RWPE1 (cell line): ENCODE results near the gene GSTM3.

Experiments
- CTCF ChIA-PET: fragments of 350-600 bp; sonication (Branson Sonifier 250); formaldehyde crosslinking; extraction: SDS; loops from one replicate; lab custom pipeline; 2021; lab: Yijun Ruan, JAX
- POLR2A ChIA-PET: fragments of 400-600 bp; formaldehyde crosslinking; extraction: SDS; loops from one replicate; lab custom pipeline; 2020; ENCODE audit warnings: antibody characterized with exemption; ENCODE audit not compliant: low non-redundant PET; lab: Yijun Ruan, JAX
- DNase-seq: peaks from one replicate; pipeline ENCODE4 v3.0.0; 2012; ENCODE audit warnings: low spot score
- H3K27ac ChIP-seq: fragments of 450-650 bp; 2 replicates; pipeline ENCODE4 v1.5.1; 2017
- TF ChIP-seq, protein P1 (sequence below): fragments of 450-650 bp; conservative IDR thresholded peaks from 2 replicates; pipeline ENCODE4 v1.5.1; 2017; ENCODE audit warnings: low read depth, mild to moderate bottlenecking

GSTM3 gene

DNA sequence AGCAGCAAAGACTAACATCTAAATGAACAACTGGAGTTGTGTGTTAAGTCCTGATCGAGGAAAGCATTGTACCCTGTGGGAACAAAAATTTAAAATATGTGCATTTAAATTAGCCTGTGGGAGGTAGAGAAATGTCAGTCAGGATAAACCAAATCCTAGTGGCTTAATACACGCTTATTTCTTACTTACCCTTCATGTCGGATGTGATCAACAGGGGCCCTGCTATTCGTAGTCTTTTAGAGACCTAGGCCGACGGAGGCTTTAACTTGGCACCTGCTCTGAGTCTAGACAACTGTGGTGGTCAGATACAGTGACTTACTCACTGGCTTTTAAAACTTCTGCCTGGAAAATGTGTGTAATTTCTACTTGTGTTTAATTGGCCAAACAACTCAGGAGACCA lies 10.2 kb downstream of the GSTM3 start:
- POLR2A ChIA-PET, result no interaction called here
- TF ChIP-seq, protein P1, sequence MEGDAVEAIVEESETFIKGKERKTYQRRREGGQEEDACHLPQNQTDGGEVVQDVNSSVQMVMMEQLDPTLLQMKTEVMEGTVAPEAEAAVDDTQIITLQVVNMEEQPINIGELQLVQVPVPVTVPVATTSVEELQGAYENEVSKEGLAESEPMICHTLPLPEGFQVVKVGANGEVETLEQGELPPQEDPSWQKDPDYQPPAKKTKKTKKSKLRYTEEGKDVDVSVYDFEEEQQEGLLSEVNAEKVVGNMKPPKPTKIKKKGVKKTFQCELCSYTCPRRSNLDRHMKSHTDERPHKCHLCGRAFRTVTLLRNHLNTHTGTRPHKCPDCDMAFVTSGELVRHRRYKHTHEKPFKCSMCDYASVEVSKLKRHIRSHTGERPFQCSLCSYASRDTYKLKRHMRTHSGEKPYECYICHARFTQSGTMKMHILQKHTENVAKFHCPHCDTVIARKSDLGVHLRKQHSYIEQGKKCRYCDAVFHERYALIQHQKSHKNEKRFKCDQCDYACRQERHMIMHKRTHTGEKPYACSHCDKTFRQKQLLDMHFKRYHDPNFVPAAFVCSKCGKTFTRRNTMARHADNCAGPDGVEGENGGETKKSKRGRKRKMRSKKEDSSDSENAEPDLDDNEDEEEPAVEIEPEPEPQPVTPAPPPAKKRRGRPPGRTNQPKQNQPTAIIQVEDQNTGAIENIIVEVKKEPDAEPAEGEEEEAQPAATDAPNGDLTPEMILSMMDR, result no peak
- DNase-seq, result no peak
- CTCF ChIA-PET, result no interaction called here
- no peak overlapping the region for H3K27ac ChIP-seq

DNA sequence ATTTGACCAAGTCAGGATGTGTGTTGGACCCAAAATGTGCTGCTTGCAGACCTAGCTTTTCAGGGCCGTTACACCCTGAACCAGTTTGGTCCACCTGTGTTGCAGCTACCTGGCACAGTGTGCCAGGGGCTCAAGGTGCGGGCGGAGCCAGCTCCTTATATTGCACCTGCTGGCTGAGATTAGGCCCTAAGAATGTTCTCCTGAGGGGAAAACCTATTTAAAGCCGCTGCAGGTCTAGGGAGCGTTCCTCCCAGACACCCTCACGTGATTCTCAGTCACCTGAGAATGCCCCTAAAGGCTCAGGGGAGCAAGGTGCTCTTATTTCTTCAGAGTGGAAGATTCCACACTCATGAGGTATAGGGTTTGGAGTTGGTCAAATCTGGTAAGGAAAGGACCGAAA lies 12.0 kb downstream of the GSTM3 start:
- TF ChIP-seq, protein P1, result no peak
- CTCF ChIA-PET, result interaction anchor here (0.6 kb wide), 1 partner anchor 89 kb away, joined by 3 read pairs; no protein-coding TSS in a partner anchor
- DNase-seq, result no peak
- POLR2A ChIA-PET, result no interaction called here
- no peak overlapping the region for H3K27ac ChIP-seq

DNA sequence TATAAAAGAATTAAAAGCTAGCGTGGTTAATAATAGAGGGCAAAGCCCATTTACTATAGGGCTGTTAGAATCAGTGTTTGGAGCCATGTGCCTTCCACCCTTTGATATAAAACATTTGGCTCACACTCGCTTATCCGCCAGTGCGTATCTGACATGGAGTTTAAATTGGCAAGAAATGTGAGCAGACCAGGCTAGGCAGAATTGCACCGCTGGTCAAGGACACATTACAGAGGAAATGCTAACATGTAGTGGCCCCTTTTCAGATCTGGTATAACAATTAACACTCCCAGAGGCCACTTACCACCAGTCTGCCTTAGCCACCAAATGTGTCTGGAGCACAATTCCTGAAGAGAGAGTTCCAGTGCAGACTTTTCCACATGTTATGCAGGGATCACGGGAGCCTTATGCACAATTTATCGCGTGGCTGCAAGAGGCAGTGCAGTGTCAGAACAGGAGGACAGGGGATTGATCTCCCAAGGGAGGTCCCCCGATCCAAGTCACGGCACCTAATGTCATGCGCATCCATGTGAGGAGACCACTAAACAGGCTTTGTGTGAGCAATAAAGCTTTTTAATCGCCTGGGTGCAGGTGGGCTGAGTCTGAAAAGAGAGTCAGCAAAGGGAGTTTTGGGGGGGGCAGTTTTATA lies 14.0 kb downstream of the GSTM3 start:
- POLR2A ChIA-PET, result no interaction called here
- DNase-seq, result no peak
- CTCF ChIA-PET, result no interaction called here
- TF ChIP-seq, protein P1, result no peak
- no peak overlapping the region for H3K27ac ChIP-seq

DNA sequence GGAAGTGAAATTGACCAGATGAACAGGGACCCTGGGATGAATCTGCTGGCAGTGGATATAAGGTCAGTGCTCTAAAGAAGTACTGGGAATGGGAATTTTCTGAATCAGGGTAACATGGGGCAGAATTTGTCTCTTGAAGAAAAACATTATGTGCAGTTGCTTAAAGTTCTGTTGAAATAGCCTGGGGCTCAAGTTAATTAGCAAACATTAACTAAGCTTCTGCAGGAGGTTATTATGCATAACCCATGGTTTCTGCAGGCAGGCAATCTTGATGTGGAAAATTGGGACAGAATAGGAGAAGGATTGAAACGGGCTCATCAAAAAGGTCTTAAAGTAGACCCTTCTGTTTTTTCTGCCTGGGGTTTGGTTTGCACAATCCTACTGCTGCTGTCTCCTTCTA lies 14.8 kb downstream of the GSTM3 start:
- TF ChIP-seq, protein P1, result no peak
- CTCF ChIA-PET, result no interaction called here

DNA sequence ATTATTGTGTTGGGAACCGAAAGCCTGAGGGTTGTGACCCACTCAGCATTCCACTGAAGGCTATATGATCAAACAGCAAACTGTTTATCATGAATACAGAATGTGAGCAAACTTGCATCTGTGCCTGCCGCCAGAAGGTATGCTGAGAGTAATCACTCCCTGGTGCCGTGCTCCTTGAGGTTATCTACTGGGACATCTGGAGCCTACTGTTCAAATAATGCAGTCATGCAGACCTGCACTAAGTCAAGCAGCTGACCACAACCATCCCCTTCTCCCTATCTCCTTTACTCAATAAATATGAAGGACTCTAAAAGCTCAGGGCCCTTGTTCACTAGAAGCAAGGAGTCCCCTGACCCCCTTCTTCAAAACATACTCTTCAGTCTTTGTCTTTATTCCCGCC lies 15.3 kb downstream of the GSTM3 start:
- DNase-seq, result no peak
- TF ChIP-seq, protein P1, result no peak
- ChIA-PET CTCF (no interaction called here), POLR2A (no interaction called here)
- H3K27ac ChIP-seq, result no peak overlapping the region

More for the DNA sequence above, 14.8 kb downstream of the GSTM3 start:
- POLR2A ChIA-PET, result no interaction called here
- no peak overlapping the region for H3K27ac ChIP-seq
- DNase-seq, result no peak

DNA sequence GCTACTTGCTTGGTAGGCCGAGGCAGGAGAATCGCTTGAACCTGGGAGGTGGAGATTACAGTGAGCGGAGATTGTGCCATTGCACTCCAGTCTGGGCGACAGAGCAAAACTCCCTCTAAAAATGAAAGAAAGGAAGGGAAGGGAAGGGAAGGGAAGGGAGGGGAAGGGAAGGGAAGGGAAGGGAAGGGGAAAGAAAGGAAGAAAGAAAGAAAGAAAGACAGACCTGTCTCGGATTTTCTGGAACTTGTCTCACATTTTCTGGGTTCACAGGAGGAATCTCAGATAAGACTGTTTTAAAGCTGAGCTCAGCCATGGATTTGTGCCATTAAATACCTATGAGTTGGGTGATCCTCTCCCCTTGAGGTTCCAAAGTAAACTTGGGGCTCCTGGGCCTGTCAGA lies 15.9 kb downstream of the GSTM3 start:
- H3K27ac ChIP-seq, result no peak overlapping the region
- ChIA-PET CTCF (no interaction called here), POLR2A (no interaction called here)

More for the DNA sequence above, 15.9 kb downstream of the GSTM3 start:
- TF ChIP-seq, protein P1, result no peak
- DNase-seq, result no peak
